Keratinocyte (primary cell): ENCODE measurements around the gene COL11A2. TPM values are rescaled to one million over a fixed set of nuclear protein-coding genes. Genes with fewer than 3 reads are reported as not detected.

Source experiments
- DNase-seq: peaks from one replicate; pipeline ENCODE4 v3.0.0-alpha.2; 2011; ENCODE audit warnings: low read depth, missing footprints, low spot score
- FAIRE-seq: peaks from 2 replicates; lab custom pipeline; 2011; peaks lifted over from hg19 to GRCh38; lab: Jason Lieb, UNC
- H2AFZ ChIP-seq: 2 replicates; pipeline ENCODE4 v1.6.0; 2012; ENCODE audit warnings: low read length, control low read depth, inconsistent platforms; ENCODE audit not compliant: control insufficient read depth
- H3K27ac ChIP-seq: 2 replicates; pipeline ENCODE4 v1.5.1; 2011; ENCODE audit warnings: low read length; ENCODE audit not compliant: control insufficient read depth, insufficient read depth
- H3K27me3 ChIP-seq: 3 replicates; pipeline ENCODE4 v1.6.0; 2011; ENCODE audit warnings: low read length; ENCODE audit not compliant: control insufficient read depth, insufficient read depth; ENCODE audit errors: extremely low read depth
- H3K36me3 ChIP-seq, 2 experiments: 2 replicates in 1 of 2; 3 replicates in 1 of 2; pipeline ENCODE4 v1.5.1; 2011; ENCODE audit warnings: low read length in 2 of 2, mild to moderate bottlenecking in 1 of 2; ENCODE audit not compliant: control insufficient read depth in 2 of 2, insufficient read depth in 2 of 2; ENCODE audit errors: extremely low read depth in 1 of 2
- H3K4me1 ChIP-seq: 3 replicates; pipeline ENCODE4 v1.5.1; 2011; ENCODE audit warnings: low read length; ENCODE audit not compliant: control insufficient read depth, insufficient read depth; ENCODE audit errors: extremely low read depth
- H3K4me2 ChIP-seq: 3 replicates; pipeline ENCODE4 v1.6.0; 2011; ENCODE audit warnings: low read depth, low read length; ENCODE audit not compliant: control insufficient read depth, insufficient read depth; ENCODE audit errors: extremely low read depth
- H3K4me3 ChIP-seq, 3 experiments: fragments of 200-600 bp in 1 of 3; sonication (generic) in 1 of 3; 2 replicates in 2 of 3; 3 replicates in 1 of 3; pipeline ENCODE4 v1.5.1; 2011 to 2016; ENCODE audit warnings: low read length in 3 of 3, mild to moderate bottlenecking in 3 of 3, control low read depth in 2 of 3, inconsistent platforms in 1 of 3, low read depth in 1 of 3, mixed read lengths in 1 of 3, mixed run types in 1 of 3, moderate library complexity in 1 of 3; ENCODE audit not compliant: control insufficient read depth in 2 of 3, insufficient read depth in 2 of 3; ENCODE audit errors: extremely low read depth in 1 of 3
- H3K79me2 ChIP-seq: 2 replicates; pipeline ENCODE4 v1.6.0; 2012; ENCODE audit warnings: low read length; ENCODE audit not compliant: control insufficient read depth, insufficient read depth
- H3K9ac ChIP-seq: 3 replicates; pipeline ENCODE4 v1.6.0; 2011; ENCODE audit warnings: low read length; ENCODE audit not compliant: control insufficient read depth, insufficient read depth; ENCODE audit errors: extremely low read depth
- H3K9me1 ChIP-seq: 3 replicates; pipeline ENCODE4 v1.6.0; 2011; ENCODE audit warnings: low read length; ENCODE audit not compliant: control insufficient read depth, insufficient read depth; ENCODE audit errors: extremely low read depth
- H3K9me3 ChIP-seq: 2 replicates; pipeline ENCODE4 v1.5.1; 2012; ENCODE audit warnings: low read depth, low read length; ENCODE audit not compliant: control insufficient read depth
- H4K20me1 ChIP-seq: 3 replicates; pipeline ENCODE4 v1.6.0; 2011; ENCODE audit warnings: low read length; ENCODE audit not compliant: control insufficient read depth, insufficient read depth; ENCODE audit errors: extremely low read depth
- CTCF ChIP-seq, 3 experiments: IDR thresholded peaks in 1 of 3; conservative IDR thresholded peaks in 1 of 3; optimal IDR thresholded peaks in 1 of 3; 2 replicates in 2 of 3; 3 replicates in 1 of 3; pipeline versions ENCODE3 to v1.5.1; 2011; ENCODE audit warnings: low read length in 3 of 3, mild to moderate bottlenecking in 3 of 3, moderate library complexity in 2 of 3, control low read depth in 1 of 3, inconsistent platforms in 1 of 3; ENCODE audit not compliant: insufficient read depth in 2 of 3; ENCODE audit errors: extremely low read depth in 1 of 3
- EZH2 ChIP-seq: IDR thresholded peaks from one replicate; pipeline ENCODE4 v1.6.1; 2012; ENCODE audit warnings: inconsistent platforms, mild to moderate bottlenecking, low read length, moderate library complexity
- dilution Hi-C: fragments of 300-500 bp; cut with MboI; formaldehyde crosslinking; loops from one replicate; pipeline ENCODE4 v1.7.0; 2020; ENCODE audit warnings: low sequenced_read_pairs; ENCODE audit not compliant: extremely low pct_ligation_motif_present
- polyA plus RNA-seq, 5 experiments: library from polyadenylated mRNA; depleted of rRNA in 3 of 5; stranded (reverse) in 3 of 5; stranded (forward) in 1 of 5; unstranded in 1 of 5; fragments of >200 nt; gene quantifications; 1 replicate in 1 of 5; 2 replicates in 3 of 5; 3 replicates in 1 of 5; pipeline versions ENCODE4 v1.2.1 to v1.2.3, GENCODE V29; 2011 to 2012; ENCODE audit warnings: missing spikeins in 2 of 5, low read depth in 1 of 5, low replicate concordance in 1 of 5

The COL11A2 gene
- polyA plus RNA-seq, 1 donor (not counting 4 experiments of a cell fraction or from before 2014, with no cell fraction given), result 0.08 TPM

GRCh38 chr6:33212857-33213165 lies 20.5 kb upstream of the COL11A2 start:
- Histone ChIP-seq H3K9me1 (no peaks in the 10 kb centered on the region), H3K27ac (no peak overlapping the region), H3K9ac (peak overlapping the region; percentile 69), H3K4me1 (peaks cover 28% of the 10 kb centered on the region), H3K36me3 (peaks cover 3 to 13% of the 10 kb centered on the region in 2 experiments), H3K9me3 (no peaks in the 10 kb centered on the region), H4K20me1 (no peaks in the 10 kb centered on the region), H2AFZ (peak overlapping the region; percentile 77), H3K4me3 (peak overlapping the region; percentile 31 to 64 (median 61)), H3K4me2 (peak overlapping the region; percentile 82), H3K27me3 (no peaks in the 10 kb centered on the region), H3K79me2 (no peaks in the 10 kb centered on the region)
- TF ChIP-seq CTCF (optimal IDR thresholded peaks at IDR 0.05 in 1 of 3, IDR thresholded peaks at IDR 0.05 in 1 of 3, conservative IDR thresholded peaks at IDR 0.05 in 1 of 3; ENCODE audit: extremely low read depth in 1 of 3, insufficient read depth in 2 of 3, low read length in 3 of 3) (no peak), EZH2 (no peak)
- no peak for DNase-seq
- FAIRE-seq, result no peak
- dilution Hi-C loops, result no loop called here

GRCh38 chr6:33211666-33212422 lies 19.6 kb upstream of the COL11A2 start:
- no peak overlapping the region for H3K27ac ChIP-seq
- H2AFZ ChIP-seq, result no peak overlapping the region
- TF ChIP-seq CTCF (optimal IDR thresholded peaks at IDR 0.05 in 1 of 3, IDR thresholded peaks at IDR 0.05 in 1 of 3, conservative IDR thresholded peaks at IDR 0.05 in 1 of 3; ENCODE audit: extremely low read depth in 1 of 3, insufficient read depth in 2 of 3, low read length in 3 of 3) (no peak), EZH2 (no peak)
- no peaks in the 10 kb centered on the region for H4K20me1 ChIP-seq
- H3K9me1 ChIP-seq, result no peaks in the 10 kb centered on the region
- no peaks in the 10 kb centered on the region for H3K79me2 ChIP-seq
- peaks cover 22% of the 10 kb centered on the region for H3K4me1 ChIP-seq
- H3K36me3 ChIP-seq, result peaks cover 3 to 13% of the 10 kb centered on the region in 2 experiments
- dilution Hi-C loops, result no loop called here
- no peak overlapping the region for H3K4me3 ChIP-seq
- H3K27me3 ChIP-seq, result no peaks in the 10 kb centered on the region
- no peak overlapping the region for H3K9ac ChIP-seq
- no peaks in the 10 kb centered on the region for H3K9me3 ChIP-seq
- FAIRE-seq (no peak), DNase-seq (no peak)
- H3K4me2 ChIP-seq, result no peak overlapping the region
